GM12878 (cell line): ENCODE measurements around the gene MYH7. TPM values are rescaled to one million over a fixed set of nuclear protein-coding genes. Genes with fewer than 3 reads are reported as not detected.

Experiments
- ATAC-seq: fragments of 200-7000 bp; cut with Tn5 transposase; 3 replicates; pipeline ENCODE4 v1.9.1; 2020; ENCODE audit warnings: mild to moderate bottlenecking, moderate library complexity
- BruUV-seq: library from RNA; stranded (reverse); fragments of 400-500 nt; replicated peaks from 2 replicates; lab custom pipeline; 2021; lab: Mats Ljungman, UMichigan
- CTCF ChIA-PET: fragments of 300-600 bp; sonication (Branson Sonifier 250); formaldehyde crosslinking; extraction: SDS; loops from one replicate; lab custom pipeline; 2021; ENCODE audit warnings: inconsistent platforms; lab: Yijun Ruan, JAX
- POLR2A ChIA-PET: fragments of 350-600 bp; formaldehyde crosslinking; extraction: SDS; loops from one replicate; lab custom pipeline; 2021; ENCODE audit warnings: inconsistent platforms; lab: Charles Lee
- RAD21 ChIA-PET: fragments of 300-600 bp; sonication (Branson Sonifier 250); formaldehyde crosslinking; loops from one replicate; lab custom pipeline; 2023; ENCODE audit warnings: antibody characterized with exemption; ENCODE audit not compliant: unreplicated experiment; lab: Charles Lee
- SMC1A ChIA-PET: fragments of 300-600 bp; sonication (Branson Sonifier 250); formaldehyde crosslinking; loops from one replicate; lab custom pipeline; 2023; ENCODE audit not compliant: unreplicated experiment, uncharacterized antibody; lab: Charles Lee
- DNase-seq: peaks from one replicate; pipeline ENCODE4 v3.0.0-alpha.2; 2011; ENCODE audit warnings: low read depth, low spot score
- FAIRE-seq: peaks from 3 replicates; lab custom pipeline; 2011; peaks lifted over from hg19 to GRCh38; lab: Jason Lieb, UNC
- H2AFZ ChIP-seq: 2 replicates; pipeline ENCODE4 v1.6.0; 2011; ENCODE audit warnings: low read depth, low read length, control low read depth; ENCODE audit not compliant: control insufficient read depth
- H3K27ac ChIP-seq: 2 replicates; pipeline ENCODE4 v1.5.1; 2011; ENCODE audit warnings: control low read depth; ENCODE audit not compliant: control insufficient read depth, insufficient read depth
- H3K27me3 ChIP-seq, 2 experiments: replicated peaks in 1 of 2; 2 replicates each; pipeline versions ENCODE4 v1.6.0 to v1.6.1; 2011; ENCODE audit warnings: low read length in 1 of 2; ENCODE audit not compliant: control insufficient read depth in 2 of 2, insufficient read depth in 2 of 2
- H3K36me3 ChIP-seq, 2 experiments: 2 replicates each; pipeline ENCODE4 v1.5.1; 2011; ENCODE audit warnings: low read length in 1 of 2; ENCODE audit not compliant: control insufficient read depth in 2 of 2, insufficient read depth in 2 of 2
- H3K4me1 ChIP-seq: 2 replicates; pipeline ENCODE4 v1.6.1; 2011; ENCODE audit warnings: mild to moderate bottlenecking, low read length, moderate library complexity, mixed read lengths; ENCODE audit not compliant: control insufficient read depth, insufficient read depth
- H3K4me2 ChIP-seq: 2 replicates; pipeline ENCODE4 v1.6.0; 2011; ENCODE audit warnings: control low read depth; ENCODE audit not compliant: control insufficient read depth, insufficient read depth
- H3K4me3 ChIP-seq: fragments of 200-600 bp; sonication (generic); 2 replicates; pipeline ENCODE4 v1.5.1; 2016
- H3K79me2 ChIP-seq: 2 replicates; pipeline ENCODE4 v1.6.0; 2011; ENCODE audit warnings: low read length; ENCODE audit not compliant: control insufficient read depth, insufficient read depth
- H3K9ac ChIP-seq: 2 replicates; pipeline ENCODE4 v1.8.0; 2011; ENCODE audit warnings: low read length, control low read depth, mixed read lengths; ENCODE audit not compliant: control insufficient read depth, insufficient read depth
- H3K9me3 ChIP-seq: replicated peaks from 3 replicates; pipeline ENCODE4 v1.5.1; 2011; ENCODE audit warnings: mild to moderate bottlenecking, low read length; ENCODE audit not compliant: control insufficient read depth, insufficient read depth
- H4K20me1 ChIP-seq: 2 replicates; pipeline ENCODE4 v1.6.0; 2011; ENCODE audit not compliant: control insufficient read depth, insufficient read depth
- ATF7 ChIP-seq: fragments of 450-650 bp; IDR thresholded peaks from 2 replicates; pipeline ENCODE4 v1.6.1; 2016; ENCODE audit warnings: low read depth, mild to moderate bottlenecking
- CBFB ChIP-seq: IDR thresholded peaks from 2 replicates; pipeline ENCODE4 v1.6.1; 2016; ENCODE audit warnings: antibody characterized with exemption, low read depth
- CTCF ChIP-seq, 3 experiments: IDR thresholded peaks in 2 of 3; conservative IDR thresholded peaks in 1 of 3; 2 replicates each; pipeline ENCODE4 v1.5.1; 2011; ENCODE audit warnings: low read depth in 3 of 3, low read length in 3 of 3, mild to moderate bottlenecking in 3 of 3, control low read depth in 2 of 3, moderate library complexity in 2 of 3, inconsistent platforms in 1 of 3, mixed read lengths in 1 of 3; ENCODE audit not compliant: control insufficient read depth in 2 of 3, insufficient read depth in 1 of 3; ENCODE audit errors: extremely low read depth in 1 of 3
- IKZF1 ChIP-seq: fragments of 450-650 bp; conservative IDR thresholded peaks from 2 replicates; pipeline ENCODE4 v1.6.1; 2017; ENCODE audit warnings: antibody characterized with exemption, mild to moderate bottlenecking
- IKZF2 ChIP-seq, 2 experiments: fragments of 450-650 bp; IDR thresholded peaks; 2 replicates each; pipeline ENCODE4 v1.6.1; 2017; ENCODE audit warnings: mild to moderate bottlenecking in 2 of 2, moderate library complexity in 2 of 2
- MEF2B ChIP-seq: fragments of 450-650 bp; IDR thresholded peaks from 2 replicates; pipeline ENCODE4 v1.6.1; 2018; ENCODE audit warnings: mild to moderate bottlenecking, moderate library complexity; ENCODE audit not compliant: partially characterized antibody, poor library complexity, severe bottlenecking
- PML ChIP-seq: IDR thresholded peaks from 2 replicates; pipeline ENCODE4 v1.6.1; 2012; ENCODE audit warnings: low read length, inconsistent platforms
- RAD21 ChIP-seq: IDR thresholded peaks from 2 replicates; pipeline ENCODE4 v1.6.1; 2011; ENCODE audit warnings: mild to moderate bottlenecking, low read depth, low read length, moderate library complexity; ENCODE audit not compliant: insufficient read depth
- RAD51 ChIP-seq: fragments of 450-650 bp; IDR thresholded peaks from 2 replicates; pipeline ENCODE4 v1.6.1; 2016; ENCODE audit warnings: moderate library complexity, mild to moderate bottlenecking, inconsistent platforms
- RB1 ChIP-seq: fragments of 450-650 bp; formaldehyde crosslinking; IDR thresholded peaks from 2 replicates; pipeline ENCODE4 v1.6.1; 2017; ENCODE audit warnings: mild to moderate bottlenecking, borderline replicate concordance
- USF1 ChIP-seq: IDR thresholded peaks from 2 replicates; pipeline ENCODE4 v1.6.1; 2011; ENCODE audit warnings: borderline replicate concordance, low read depth, mild to moderate bottlenecking, moderate library complexity, mixed read lengths, low read length; ENCODE audit not compliant: insufficient read depth; ENCODE audit errors: extremely low read length
- ZNF384 ChIP-seq: IDR thresholded peaks from 2 replicates; pipeline ENCODE4 v1.6.1; 2012; ENCODE audit warnings: low read depth, mild to moderate bottlenecking, low read length, improper control_type of control experiment, borderline replicate concordance
- WGBS: methylation state at CpG from one replicate; pipeline ENCODE4 v1.1.6; 2016; ENCODE audit warnings: low lambda C conversion rate; ENCODE audit not compliant: insufficient replicate concordance, insufficient coverage; ENCODE audit errors: missing lambda C conversion rate; 5-methylcytosine and 5-hydroxymethylcytosine counted together
- in situ Hi-C: fragments of 300-500 bp; cut with MboI; formaldehyde crosslinking; loops from 9 replicates; pipeline ENCODE4 v1.14.3; 2018; ENCODE audit warnings: mixed read lengths
- intact Hi-C: fragments of 100-400 bp; cut with micrococcal nuclease; formaldehyde crosslinking; loops from one replicate; pipeline ENCODE4 v1.14.2; 2022; ENCODE audit not compliant: unreplicated experiment
- polyA plus RNA-seq, 11 experiments: library from polyadenylated mRNA; depleted of rRNA in 4 of 11; unstranded in 6 of 11; stranded (reverse) in 5 of 11; fragments of >200 nt; fragmentation: Nextera tagmentation in 4 of 11; fragmentation: Illumina TruSeq in 1 of 11; extraction: Ambion mirVana in 4 of 11; extraction: Trizol in 1 of 11; gene quantifications; 1 replicate in 1 of 11; 2 replicates in 10 of 11; pipeline versions ENCODE4 v1.2.1 to v1.2.3, GENCODE V29; 2011 to 2016; ENCODE audit warnings: inconsistent platforms in 2 of 11, missing spikeins in 2 of 11, low read depth in 1 of 11
- total RNA-seq, 4 experiments: library from RNA; depleted of rRNA in 3 of 4; stranded (reverse); fragments of >200 nt in 3 of 4; fragmentation: Illumina TruSeq in 1 of 4; extraction: Trizol in 1 of 4; gene quantifications; 2 replicates each; pipeline versions ENCODE4 v1.2.1 to v1.2.3, GENCODE V29; 2013 to 2021

Gene MYH7
- total and polyA plus RNA-seq, 10 of the 15 experiments (the other 5 are each of a cell fraction or from before 2014, with no cell fraction given) = 0.04 to 0.10 (median 0.05) TPM; not detected in 4

- intact Hi-C loops = no loop called here
- Histone ChIP-seq H3K4me2 (no peak overlapping the region), H3K4me1 (no peaks in the 10 kb centered on the region), H3K79me2 (no peaks in the 10 kb centered on the region), H4K20me1 (no peaks in the 10 kb centered on the region), H2AFZ (no peak overlapping the region), H3K36me3 (no peaks in the 10 kb centered on the region), H3K4me3 (no peak overlapping the region), H3K9ac (no peak overlapping the region), H3K27me3 (no peaks in the 10 kb centered on the region; a peak in 2 of 4 replicates), H3K27ac (no peak overlapping the region), H3K9me3 (no peaks in the 10 kb centered on the region)
- ChIA-PET RAD21 (no interaction called here), CTCF (no interaction called here), SMC1A (no interaction called here), POLR2A (no interaction called here)
- DNase-seq (no peak), ATAC-seq (no peak), FAIRE-seq (no peak)
- in situ Hi-C loops = no loop called here
- WGBS = 52% methylated on average over 4 of the region's 4 CpGs
- TF ChIP-seq IKZF1 (no peak), USF1 (no peak)
- BruUV-seq = no TSS peak
Measured at GRCh38 chr14:23398348-23398747, 37.1 kb downstream of the MYH7 start.

GRCh38 chr14:23396781-23397407, 38.6 kb downstream of the MYH7 start:
- CTCF ChIA-PET = no interaction called here
- Histone ChIP-seq H3K4me3 (no peak overlapping the region), H4K20me1 (no peaks in the 10 kb centered on the region), H2AFZ (no peak overlapping the region), H3K27me3 (no peaks in the 10 kb centered on the region; a peak in 2 of 4 replicates), H3K4me1 (no peaks in the 10 kb centered on the region), H3K9me3 (no peaks in the 10 kb centered on the region), H3K79me2 (no peaks in the 10 kb centered on the region), H3K36me3 (no peaks in the 10 kb centered on the region), H3K4me2 (no peak overlapping the region), H3K9ac (no peak overlapping the region), H3K27ac (no peak overlapping the region)
- intact Hi-C loops (no loop called here), in situ Hi-C loops (no loop called here)
- SMC1A ChIA-PET = no interaction called here
- no peak for ATAC-seq
- DNase-seq = no peak
- FAIRE-seq = no peak
- POLR2A ChIA-PET = no interaction called here
- RAD21 ChIA-PET = no interaction called here
- no TSS peak for BruUV-seq
- WGBS = 36% methylated on average over 10 of the region's 10 CpGs
- no peak for TF ChIP-seq ATF7
- no peak for TF ChIP-seq RAD21
- no peak for TF ChIP-seq CBFB
- TF ChIP-seq RB1 = no peak
- no peak for TF ChIP-seq PML
- no peak for TF ChIP-seq MEF2B
- TF ChIP-seq CTCF (IDR thresholded peaks at IDR 0.05 in 2 of 3, conservative IDR thresholded peaks at IDR 0.05 in 1 of 3; ENCODE audit: control insufficient read depth in 2 of 3, extremely low read depth in 1 of 3, insufficient read depth in 1 of 3, low read depth in 3 of 3, low read length in 3 of 3) = no peak
- TF ChIP-seq RAD51 = no peak
- TF ChIP-seq ZNF384 = no peak
- TF ChIP-seq IKZF2 (IDR thresholded peaks at IDR 0.05) = no peak
